A204.1 (cell line): Measurements from ENCODE around the gene VWA3B.
"Not testable (repeated sequence)": the region's sequence is repeated elsewhere in the genome, so short reads cannot be mapped to it uniquely, and the experiment has no call there.

ENCODE experiments used
- FAIRE-seq: peaks from 2 replicates; lab custom pipeline; 2012; peaks lifted over from hg19 to GRCh38; lab: Jason Lieb, UNC

Gene VWA3B

GRCh38 chr2:98130073-98130472 lies 43.1 kb downstream of the VWA3B start:
- not testable (repeated sequence) for FAIRE-seq

DNA sequence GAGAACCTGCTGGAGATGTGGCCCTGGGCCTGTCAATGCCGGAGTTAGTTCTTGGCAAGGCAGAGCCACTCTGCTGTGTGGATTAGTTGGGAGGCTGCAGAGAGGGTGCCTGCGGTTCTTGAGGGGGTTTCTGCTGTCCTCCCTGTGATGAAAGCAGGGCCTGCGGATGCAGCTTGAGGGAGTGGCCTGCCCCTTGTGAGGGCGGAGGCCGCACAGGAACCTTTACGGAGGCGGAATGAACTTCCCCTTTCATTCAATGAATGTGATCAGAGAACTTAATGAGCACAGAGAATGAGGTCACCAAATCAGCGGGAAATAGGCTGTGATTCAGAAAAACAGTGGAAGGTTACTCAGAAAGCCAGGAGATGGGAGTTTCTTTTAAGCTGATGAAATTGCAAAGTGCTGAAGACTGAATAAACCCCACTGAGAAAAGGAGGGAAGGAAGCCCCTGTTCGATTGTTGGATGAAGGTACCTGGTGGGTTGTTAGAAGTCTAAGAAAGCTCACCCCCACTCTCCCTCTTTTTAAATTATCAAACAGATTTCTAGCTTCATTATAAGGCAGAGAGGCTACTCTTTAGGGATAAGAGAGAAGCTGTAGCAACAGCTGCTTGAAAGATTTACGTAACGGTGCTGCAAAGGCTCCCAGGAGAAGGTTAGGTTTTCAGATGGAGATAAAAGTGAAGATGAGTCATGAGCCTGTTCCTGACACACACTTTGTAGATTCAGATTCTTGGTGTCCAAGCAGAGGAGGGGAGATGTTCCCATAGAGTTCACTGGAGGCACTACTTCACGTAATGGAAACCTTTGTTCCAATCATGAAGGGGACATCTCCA lies 47.4 kb downstream of the VWA3B start:
- no peak for FAIRE-seq

- no peak for FAIRE-seq
These were observed 50.2 kb downstream of the VWA3B start for GRCh38 chr2:98137196-98137595.

DNA sequence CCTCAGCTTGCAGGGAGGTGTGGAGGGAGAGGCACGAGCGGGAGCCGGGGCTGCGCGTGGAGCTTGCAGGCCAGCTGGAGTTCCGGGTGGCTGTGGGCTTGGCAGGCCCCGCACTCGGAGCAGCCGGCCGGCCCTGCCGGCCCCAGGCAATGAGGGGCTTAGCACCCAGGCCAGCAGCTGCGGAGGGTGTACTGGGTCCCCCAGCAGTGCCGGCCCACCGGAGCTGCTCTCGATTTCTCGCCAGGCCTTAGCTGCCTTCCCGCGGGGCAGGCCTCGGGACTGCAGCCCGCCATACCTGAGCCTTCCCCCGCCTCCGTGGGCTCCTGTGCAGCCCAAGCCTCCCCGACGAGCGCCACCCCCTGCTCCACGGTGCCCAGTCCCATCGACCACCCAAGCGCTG lies 52.0 kb downstream of the VWA3B start:
- FAIRE-seq: not testable (repeated sequence)

GRCh38 chr2:98140210-98140609 lies 53.2 kb downstream of the VWA3B start:
- FAIRE-seq: no peak

- FAIRE-seq: no peak
These were observed 55.3 kb downstream of the VWA3B start for GRCh38 chr2:98142106-98142791.

GRCh38 chr2:98145070-98145469 lies 58.1 kb downstream of the VWA3B start:
- no peak for FAIRE-seq

- not testable (repeated sequence) for FAIRE-seq
These were observed 60.9 kb downstream of the VWA3B start for GRCh38 chr2:98147900-98148299.

DNA sequence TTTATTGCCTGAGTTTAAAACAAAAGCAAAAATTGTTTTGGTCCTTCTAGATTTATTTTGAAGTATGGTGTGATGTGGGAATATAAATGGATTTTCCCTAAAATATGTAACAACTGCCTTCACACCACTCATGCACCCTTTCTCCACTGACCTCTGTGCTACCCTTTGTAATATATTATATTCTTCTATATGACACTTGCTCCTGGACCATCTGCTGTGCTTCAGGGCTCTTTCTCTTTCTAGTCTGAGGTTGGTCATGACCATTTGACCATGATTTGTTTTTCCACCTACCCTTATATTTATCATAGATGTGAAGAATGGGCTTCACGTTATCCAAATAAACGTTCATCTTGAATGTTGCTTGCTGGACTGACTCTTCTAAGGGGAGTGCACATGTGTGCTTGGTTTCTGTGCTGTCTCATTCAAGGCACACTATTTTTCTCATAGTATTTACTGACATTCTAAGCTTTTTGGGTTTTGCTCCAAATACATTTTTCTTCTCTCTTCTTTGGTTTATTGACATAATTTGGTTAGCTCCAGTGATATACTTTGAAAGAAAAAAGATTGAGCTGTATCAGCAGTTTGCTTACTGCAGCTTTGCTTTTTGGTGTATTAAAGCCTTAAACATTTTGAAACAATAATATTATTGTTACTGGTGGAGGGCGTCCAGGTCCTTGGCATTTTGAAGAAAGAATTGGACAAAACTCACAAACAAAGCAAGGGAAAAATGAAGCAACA lies 61.8 kb downstream of the VWA3B start:
- FAIRE-seq: no peak

DNA sequence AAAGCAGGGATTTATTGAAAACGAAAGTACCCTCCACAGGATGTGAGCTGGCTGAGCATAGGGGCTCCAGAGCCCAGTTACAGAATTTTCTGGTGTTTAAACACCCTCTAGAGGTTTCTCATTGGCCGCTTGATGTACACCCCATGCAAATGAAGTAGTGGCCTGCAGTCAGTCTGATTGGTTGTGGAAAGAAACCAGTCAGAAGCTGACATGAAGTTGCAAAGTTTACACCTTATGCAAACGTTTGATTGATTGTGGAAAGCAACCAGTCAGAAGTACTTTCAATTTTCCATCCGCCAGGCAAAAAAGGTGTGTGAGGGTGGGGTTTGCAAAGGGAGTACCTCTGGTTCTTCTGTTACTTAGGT lies 62.3 kb downstream of the VWA3B start:
- no peak for FAIRE-seq

GRCh38 chr2:98153481-98153880 lies 66.5 kb downstream of the VWA3B start:
- no peak for FAIRE-seq

- FAIRE-seq: no peak
These were observed 68.3 kb downstream of the VWA3B start for GRCh38 chr2:98155291-98155690.

GRCh38 chr2:98155716-98156115 lies 68.7 kb downstream of the VWA3B start:
- no peak for FAIRE-seq

GRCh38 chr2:98156304-98156703 lies 69.3 kb downstream of the VWA3B start:
- no peak for FAIRE-seq

DNA sequence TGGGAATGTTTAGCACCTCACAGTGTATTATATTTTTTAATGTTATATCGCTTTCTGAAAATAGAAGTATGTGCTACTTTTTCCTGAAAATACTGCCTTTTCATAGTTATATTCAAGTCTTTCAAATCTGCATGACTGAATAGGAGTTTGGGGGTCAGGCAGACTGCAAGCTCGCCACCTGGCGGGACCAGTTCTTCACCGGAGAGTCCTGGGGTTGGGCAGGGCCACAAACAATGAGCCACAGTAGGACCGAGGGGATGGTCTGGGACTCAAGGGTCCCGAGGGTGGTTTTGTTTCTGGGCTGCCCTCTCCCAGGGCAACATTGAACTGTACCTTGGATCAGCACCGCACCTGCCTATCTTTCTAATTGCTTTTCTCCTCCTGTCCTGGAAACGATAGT lies 70.6 kb downstream of the VWA3B start:
- no peak for FAIRE-seq

DNA sequence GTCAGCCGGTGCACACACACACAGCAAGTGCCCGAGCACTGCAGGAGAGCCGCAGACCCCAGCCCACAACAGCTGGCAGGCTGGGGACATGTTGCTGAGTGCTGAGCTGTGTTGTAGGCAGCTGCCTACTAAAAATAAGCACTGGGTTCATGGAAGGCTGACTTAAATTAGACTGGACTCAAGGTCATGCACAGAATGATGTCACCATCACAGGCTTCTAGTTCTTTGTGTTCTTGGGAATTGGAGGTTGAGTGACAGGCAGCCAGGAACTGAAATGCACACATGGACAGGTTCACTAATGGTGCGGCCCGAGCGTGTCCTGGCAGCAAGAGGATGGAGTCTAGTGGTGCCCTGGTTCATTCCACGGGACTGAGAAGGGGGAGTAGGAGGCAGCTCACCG lies 71.3 kb downstream of the VWA3B start:
- no peak for FAIRE-seq

DNA sequence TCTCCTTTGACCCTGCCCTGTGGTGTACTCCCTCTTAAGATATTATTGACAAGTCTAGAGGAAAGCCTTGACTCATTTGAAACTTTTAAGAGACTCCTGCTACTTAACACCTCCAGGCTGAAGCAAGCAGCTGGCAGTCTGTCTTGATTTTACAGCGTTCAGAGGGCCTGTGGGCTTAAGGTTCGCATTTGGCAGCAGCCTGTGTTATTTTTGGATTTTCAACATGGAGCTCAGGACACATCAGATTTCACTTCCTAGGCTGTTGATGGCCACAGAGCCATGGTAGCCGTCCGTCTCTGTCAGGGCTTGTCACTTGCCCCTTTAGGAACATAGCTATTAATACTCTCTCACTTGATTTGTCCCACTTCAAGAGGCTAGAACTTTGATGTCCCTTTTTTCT lies 73.6 kb downstream of the VWA3B start:
- no peak for FAIRE-seq

- FAIRE-seq: no peak
These were observed 74.2 kb downstream of the VWA3B start for GRCh38 chr2:98161186-98161585.

DNA sequence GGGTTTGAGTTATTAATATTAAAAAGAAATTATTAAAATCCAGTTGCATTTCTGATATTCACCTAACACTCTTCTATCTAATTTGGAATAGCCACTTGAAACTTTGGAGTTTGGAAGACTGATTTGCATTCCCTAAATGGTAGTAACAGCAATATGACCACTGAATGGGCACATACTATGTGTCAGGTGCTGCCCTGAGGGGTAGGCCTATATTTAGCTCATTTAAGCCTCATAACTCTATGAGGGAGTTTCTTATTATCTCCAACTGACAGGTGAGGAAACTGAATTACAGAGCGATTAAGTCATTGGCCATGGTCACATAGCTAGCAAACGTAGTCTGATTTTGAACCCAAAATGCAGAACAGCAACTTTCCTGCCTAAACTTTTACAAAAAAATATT lies 77.3 kb downstream of the VWA3B start:
- FAIRE-seq: no peak

DNA sequence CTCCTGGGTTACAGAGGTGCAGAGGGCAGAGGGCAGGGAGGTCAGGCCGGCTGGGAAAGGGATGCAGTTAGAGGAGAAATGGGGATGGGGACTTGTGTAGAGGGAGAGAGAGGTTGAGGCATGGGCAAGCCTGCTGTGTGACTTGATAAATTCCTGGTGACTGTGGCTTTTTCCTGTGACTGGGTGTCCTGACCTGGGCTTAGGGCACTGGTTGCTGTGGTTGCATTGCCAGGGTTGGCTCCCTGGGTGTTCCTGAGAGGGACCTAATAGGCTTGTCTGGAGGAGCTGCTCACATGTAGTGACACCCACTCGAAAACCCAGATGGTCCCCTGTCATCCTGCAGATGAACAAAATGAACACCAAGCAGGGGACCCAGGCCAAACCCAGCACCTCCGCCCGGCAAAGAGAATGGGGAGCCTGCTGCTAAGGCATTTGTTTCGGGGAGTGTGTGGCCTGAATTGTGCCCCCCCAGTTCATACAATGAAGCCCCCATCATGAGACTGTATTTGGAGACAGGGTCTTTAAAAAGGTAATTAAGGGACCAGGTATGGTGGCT lies 78.6 kb downstream of the VWA3B start:
- FAIRE-seq: no peak

- no peak for FAIRE-seq
These were observed 80.9 kb downstream of the VWA3B start for GRCh38 chr2:98167916-98168315.

- FAIRE-seq: no peak
These were observed 83.1 kb downstream of the VWA3B start for GRCh38 chr2:98170076-98170475.
